ENCODE data around the gene ZNF821.
A peak's percentile ranks its signal among the peaks of the same experiment; 100 is the strongest.
"Not testable (repeated sequence)": the region's sequence is repeated elsewhere in the genome, so short reads cannot be mapped to it uniquely, and the experiment has no call there.

Gene ZNF821, protein sequence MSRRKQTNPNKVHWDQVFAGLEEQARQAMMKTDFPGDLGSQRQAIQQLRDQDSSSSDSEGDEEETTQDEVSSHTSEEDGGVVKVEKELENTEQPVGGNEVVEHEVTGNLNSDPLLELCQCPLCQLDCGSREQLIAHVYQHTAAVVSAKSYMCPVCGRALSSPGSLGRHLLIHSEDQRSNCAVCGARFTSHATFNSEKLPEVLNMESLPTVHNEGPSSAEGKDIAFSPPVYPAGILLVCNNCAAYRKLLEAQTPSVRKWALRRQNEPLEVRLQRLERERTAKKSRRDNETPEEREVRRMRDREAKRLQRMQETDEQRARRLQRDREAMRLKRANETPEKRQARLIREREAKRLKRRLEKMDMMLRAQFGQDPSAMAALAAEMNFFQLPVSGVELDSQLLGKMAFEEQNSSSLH

GRCh38 chr16:71883849-71884638 lies at the start of gene ZNF821:
Gene ZNF821 (minus strand): TSS chr16:71884182. CDS start chr16:71879946, 4,236 bp downstream.
- DNase-seq, result peak; percentile 79

GRCh38 chr16:71933017-71933416 lies 49.0 kb upstream of the ZNF821 start:
- DNase-seq, result no peak

DNA sequence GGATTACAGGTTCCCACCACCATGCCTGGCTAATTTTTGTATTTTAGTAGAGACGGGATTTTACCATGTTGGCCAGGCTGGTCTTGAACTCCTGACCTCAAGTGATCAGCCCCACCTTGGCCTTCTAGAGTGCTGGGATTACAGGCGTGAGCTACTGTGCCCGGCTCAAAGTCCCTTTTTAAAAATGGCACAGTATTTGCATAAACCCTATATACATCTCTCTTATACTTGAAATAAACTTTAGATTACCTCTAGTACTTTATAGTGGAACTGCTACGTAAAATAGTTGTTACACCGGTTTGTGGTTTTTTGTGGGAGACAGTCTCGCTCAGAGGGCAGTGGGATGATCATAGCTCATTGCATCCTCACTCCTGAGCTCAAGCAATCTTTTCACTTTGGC lies 47.6 kb upstream of the ZNF821 start:
- no peak for DNase-seq

GRCh38 chr16:71931001-71931400 lies 47.0 kb upstream of the ZNF821 start:
- DNase-seq, result no peak

GRCh38 chr16:71930013-71930563 lies 46.1 kb upstream of the ZNF821 start:
- no peak for DNase-seq

DNA sequence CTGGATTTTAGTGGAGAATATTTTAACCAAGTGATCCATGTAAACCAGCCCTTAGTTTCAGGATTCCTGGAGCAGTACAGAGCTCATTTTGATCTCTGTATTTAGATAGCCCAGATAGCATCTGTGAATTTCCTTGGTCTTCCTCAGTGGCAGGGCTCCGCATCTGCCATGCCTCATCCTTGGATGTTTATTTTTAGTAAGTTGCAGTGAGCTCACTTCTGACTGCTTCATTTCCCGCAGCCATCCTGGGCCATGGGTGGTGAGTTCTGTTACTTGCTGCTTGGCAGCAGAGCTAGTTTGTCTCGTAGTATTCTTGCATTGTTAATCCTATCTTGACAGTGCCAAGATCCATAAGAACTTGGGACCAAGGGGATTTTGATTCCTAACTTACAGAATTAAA lies 45.1 kb upstream of the ZNF821 start:
- no peak for DNase-seq

DNA sequence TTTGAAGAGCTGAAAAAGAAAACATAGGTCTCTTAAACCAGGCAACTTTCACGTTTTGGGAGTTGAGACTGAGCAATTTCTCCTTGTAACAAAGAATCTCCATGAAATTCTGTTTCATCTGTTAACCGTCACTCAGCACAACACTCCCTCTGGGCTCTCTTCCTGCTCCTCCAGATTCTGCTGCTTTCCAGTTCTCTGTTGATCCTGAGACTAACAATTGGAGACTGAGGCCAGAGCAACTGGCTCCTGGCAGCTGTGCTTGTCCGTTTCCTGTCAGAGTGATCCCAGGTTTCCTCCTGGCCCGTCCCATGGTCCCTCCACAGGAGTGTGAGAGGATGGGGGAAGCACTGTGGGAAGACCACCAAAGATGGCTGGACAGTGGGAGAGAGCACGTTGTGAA lies 43.8 kb upstream of the ZNF821 start:
- DNase-seq, result no peak

DNA sequence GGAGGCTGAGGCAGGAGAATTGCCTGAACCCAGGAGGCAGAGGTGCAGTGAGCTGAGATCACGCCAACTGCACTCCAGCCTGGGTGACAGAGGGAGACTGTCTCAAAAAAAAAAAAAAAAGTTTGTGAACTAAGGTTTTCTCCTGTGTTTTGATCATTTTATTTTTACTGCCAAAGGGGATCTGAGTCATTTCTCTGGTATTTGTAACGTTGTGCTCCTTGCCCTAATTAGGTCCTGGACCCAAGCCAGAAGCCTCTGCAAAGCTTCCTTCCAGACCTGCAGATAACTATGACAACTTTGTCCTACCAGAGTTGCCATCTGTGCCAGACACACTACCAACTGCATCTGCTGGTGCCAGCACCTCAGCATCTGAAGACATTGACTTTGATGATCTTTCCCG lies 43.4 kb upstream of the ZNF821 start:
- DNase-seq, result no peak

- no peak for DNase-seq
These were observed 40.7 kb upstream of the ZNF821 start for GRCh38 chr16:71924710-71925109.

- DNase-seq, result no peak
These were observed 40.1 kb upstream of the ZNF821 start for GRCh38 chr16:71923941-71924690.

GRCh38 chr16:71920658-71921057 lies 36.7 kb upstream of the ZNF821 start:
- DNase-seq, result no peak

DNA sequence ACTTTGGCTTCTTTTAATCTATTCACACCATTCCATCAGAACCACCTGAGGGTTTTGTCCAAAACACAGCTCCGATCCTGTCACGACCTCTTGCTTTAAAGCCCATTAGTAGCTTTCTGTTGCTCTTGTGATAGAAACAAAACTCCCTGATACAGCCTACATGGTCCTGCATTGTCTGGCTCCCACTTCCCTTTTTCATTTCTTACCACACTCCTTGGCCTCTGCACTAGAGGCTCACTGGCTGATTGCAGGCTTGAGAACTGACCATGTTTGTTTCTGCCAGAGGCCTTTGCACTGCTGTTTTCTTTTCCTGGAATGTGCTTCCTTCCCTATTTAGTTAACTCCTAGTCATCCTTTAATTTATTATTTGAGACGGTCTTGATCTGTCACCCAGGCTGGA lies 35.1 kb upstream of the ZNF821 start:
- DNase-seq, result no peak

- no peak for DNase-seq
These were observed 33.9 kb upstream of the ZNF821 start for GRCh38 chr16:71917900-71918299.

DNA sequence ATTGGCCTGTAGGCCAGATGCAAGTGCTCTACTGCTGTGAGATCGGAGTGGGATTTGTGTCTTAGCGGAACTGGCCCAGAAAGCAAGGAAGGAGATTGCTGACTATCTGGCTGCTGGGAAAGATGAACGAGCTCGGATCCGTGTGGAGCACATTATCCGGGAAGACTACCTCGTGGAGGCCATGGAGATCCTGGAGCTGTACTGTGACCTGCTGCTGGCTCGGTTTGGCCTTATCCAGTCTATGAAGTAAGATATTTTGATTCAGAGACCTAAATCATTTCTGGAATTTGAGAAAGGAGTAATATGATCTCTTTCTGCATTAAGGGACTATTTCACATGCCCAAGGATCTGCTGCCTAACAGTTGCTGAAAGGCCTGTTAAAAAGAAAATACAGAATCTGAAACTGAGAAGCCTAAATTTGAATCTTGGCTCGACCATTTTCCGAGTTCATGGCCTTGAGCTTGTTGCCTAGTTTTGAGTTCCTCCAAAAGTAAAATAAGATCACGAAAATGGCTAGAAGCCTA lies 32.5 kb upstream of the ZNF821 start:
- DNase-seq, result no peak

GRCh38 chr16:71915350-71915749 lies 31.4 kb upstream of the ZNF821 start:
- DNase-seq, result no peak

DNA sequence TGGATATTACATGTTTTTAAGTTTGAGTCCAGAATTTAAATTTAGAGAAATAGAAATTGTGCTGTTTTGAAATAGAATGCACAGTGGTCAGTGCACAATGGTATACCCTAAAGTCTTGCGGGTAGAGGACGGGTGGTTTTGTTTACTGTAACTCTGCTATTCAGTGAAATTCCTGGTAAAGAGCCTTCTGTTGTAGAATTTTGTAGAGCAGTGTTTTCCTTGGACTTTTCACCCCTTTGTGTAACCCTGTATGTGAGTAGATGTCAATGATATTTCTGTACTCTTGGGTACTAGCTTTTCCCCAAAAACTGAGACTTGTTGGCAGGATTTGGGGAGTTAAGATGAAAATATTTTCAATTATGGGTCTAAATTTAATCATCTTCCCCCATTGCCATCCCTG lies 30.8 kb upstream of the ZNF821 start:
- no peak for DNase-seq

DNA sequence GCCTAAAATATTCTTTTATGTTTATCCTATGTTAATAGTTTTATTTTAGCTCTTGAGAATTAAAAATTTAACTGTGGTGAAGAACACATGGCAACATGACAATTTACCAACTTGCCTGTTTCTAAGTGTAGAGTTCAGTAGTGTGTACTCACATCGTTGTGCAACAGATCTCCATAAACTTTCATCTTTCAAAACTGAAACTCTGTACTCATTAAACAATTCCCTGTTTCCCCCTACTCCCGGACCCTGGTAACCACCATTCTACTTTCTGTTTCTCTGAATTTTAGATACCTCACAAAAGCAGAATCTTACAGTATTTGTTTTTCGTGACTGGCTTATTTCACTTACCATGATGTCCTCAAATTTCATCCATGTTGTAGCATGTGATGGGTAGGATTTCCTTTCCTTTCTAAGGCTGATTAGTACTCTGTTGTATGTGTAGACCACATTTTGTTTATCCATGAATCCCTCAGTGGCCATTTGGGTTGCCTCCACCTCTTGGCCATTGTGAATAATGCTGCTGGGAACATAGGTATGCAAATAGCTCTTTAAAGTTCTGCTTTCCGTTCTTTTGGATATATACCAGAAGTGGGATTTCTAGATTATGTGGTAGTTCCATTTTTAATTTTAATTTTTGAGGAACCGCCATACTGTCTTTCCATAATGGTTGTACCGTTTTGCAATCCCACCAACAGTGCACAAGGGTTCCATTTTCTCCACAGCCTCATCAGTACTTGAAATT lies 28.7 kb upstream of the ZNF821 start:
- no peak for DNase-seq

- DNase-seq, result no peak
These were observed 27.1 kb upstream of the ZNF821 start for GRCh38 chr16:71911121-71911520.

- DNase-seq, result not testable (repeated sequence)
These were observed 21.8 kb upstream of the ZNF821 start for GRCh38 chr16:71905765-71906164.

- DNase-seq, result no peak
These were observed 20.3 kb upstream of the ZNF821 start for GRCh38 chr16:71904239-71904638.

DNA sequence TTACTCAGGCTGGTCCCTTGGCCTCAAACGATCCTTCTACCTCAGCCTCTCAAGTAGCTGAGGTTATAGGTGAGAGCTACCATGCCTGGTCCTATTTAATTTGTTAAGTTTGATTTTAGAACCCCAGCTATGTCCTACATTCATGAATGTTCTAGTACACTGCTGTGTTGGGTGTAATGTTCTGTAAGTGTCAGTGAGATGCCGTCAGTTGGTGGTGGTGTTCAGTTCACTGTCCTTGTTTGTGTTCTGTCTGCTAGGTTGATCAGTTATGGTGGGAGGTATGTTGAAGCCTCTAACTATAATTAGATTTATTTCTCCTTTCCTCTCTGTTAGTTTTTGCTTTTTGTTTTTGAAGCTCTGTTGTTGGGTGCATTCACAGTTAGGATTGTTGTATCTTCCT lies 19.6 kb upstream of the ZNF821 start:
- DNase-seq, result no peak
